ENCODE results near the gene CA10.

Gene CA10

GRCh38 chr17:51630101-51630671 lies 528.3 kb downstream of the CA10 start:
- DNase-seq: no peak

- DNase-seq: no peak
These were observed 529.3 kb downstream of the CA10 start for GRCh38 chr17:51629232-51629631.

- DNase-seq: no peak
These were observed 530.7 kb downstream of the CA10 start for GRCh38 chr17:51627779-51628178.

GRCh38 chr17:51618476-51618875 lies 540.0 kb downstream of the CA10 start:
- no peak for DNase-seq

GRCh38 chr17:51617986-51618385 lies 540.5 kb downstream of the CA10 start:
- DNase-seq: peak; percentile 91

GRCh38 chr17:51613255-51613654 lies 545.3 kb downstream of the CA10 start:
- DNase-seq: no peak

GRCh38 chr17:51612692-51613091 lies 545.8 kb downstream of the CA10 start:
- no peak for DNase-seq

- DNase-seq: no peak
These were observed 546.9 kb downstream of the CA10 start for GRCh38 chr17:51611585-51611984.

GRCh38 chr17:51610834-51611233 lies 547.7 kb downstream of the CA10 start:
- DNase-seq: no peak

- peak; percentile 12 for DNase-seq
These were observed 548.4 kb downstream of the CA10 start for GRCh38 chr17:51610155-51610554.

- DNase-seq: no peak
These were observed 550.1 kb downstream of the CA10 start for GRCh38 chr17:51608251-51608933.

GRCh38 chr17:51607512-51607911 lies 551.0 kb downstream of the CA10 start:
- no peak for DNase-seq

GRCh38 chr17:51604299-51605020 lies 554.1 kb downstream of the CA10 start:
- no peak for DNase-seq

- DNase-seq: no peak
These were observed 556.8 kb downstream of the CA10 start for GRCh38 chr17:51601622-51602261.

GRCh38 chr17:51598824-51599223 lies 559.7 kb downstream of the CA10 start:
- DNase-seq: no peak

- no peak for DNase-seq
These were observed 561.2 kb downstream of the CA10 start for GRCh38 chr17:51597345-51597744.

GRCh38 chr17:51595826-51596398 lies 562.6 kb downstream of the CA10 start:
- no peak for DNase-seq

GRCh38 chr17:51590071-51590656 lies 568.4 kb downstream of the CA10 start:
- DNase-seq: no peak

GRCh38 chr17:51588063-51588462 lies 570.5 kb downstream of the CA10 start:
- no peak for DNase-seq

GRCh38 chr17:51587516-51587915 lies 571.0 kb downstream of the CA10 start:
- no peak for DNase-seq

GRCh38 chr17:51585514-51586104 lies 572.9 kb downstream of the CA10 start:
- peak; percentile 17 for DNase-seq

- no peak for DNase-seq
These were observed 577.6 kb downstream of the CA10 start for GRCh38 chr17:51580869-51581268.

Measured in NCI-H524 treated with DMSO at 0.1 percent for 48 hours (cell line).